D721Med (cell line): ENCODE results near the gene CARD18.

ENCODE experiments used
- DNase-seq: peaks from one replicate; pipeline ENCODE4 v3.0.0; 2011; ENCODE audit warnings: low spot score; ENCODE audit not compliant: insufficient read length
- FAIRE-seq: peaks from 2 replicates; lab custom pipeline; 2011; peaks lifted over from hg19 to GRCh38; lab: Jason Lieb, UNC
- TF ChIP-seq, protein P1 (sequence below): IDR thresholded peaks from 2 replicates; pipeline ENCODE4 v1.5.1; 2012; ENCODE audit warnings: mild to moderate bottlenecking, control low read depth; ENCODE audit not compliant: insufficient read depth; ENCODE audit errors: missing control alignments

CARD18 gene

DNA sequence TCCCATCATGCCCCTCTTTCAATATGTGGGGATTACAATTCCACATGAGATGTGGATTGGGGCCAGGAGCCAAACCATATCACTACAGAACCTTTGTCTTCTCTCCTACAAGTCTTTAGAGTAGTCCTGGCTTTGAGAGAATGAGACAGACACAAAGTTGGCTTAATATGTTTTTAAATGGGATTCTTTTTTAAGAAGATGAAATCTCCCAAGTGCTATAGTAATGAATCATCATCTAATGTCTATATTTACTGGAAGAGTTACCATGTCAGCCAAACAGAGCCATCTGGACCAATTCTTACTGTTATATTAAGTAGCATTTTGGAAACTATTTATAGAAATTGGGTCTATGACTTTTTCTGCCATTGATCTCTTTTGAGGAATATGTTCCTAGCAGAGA, 38.1 kb upstream of the CARD18 start:
- TF ChIP-seq, protein P1, sequence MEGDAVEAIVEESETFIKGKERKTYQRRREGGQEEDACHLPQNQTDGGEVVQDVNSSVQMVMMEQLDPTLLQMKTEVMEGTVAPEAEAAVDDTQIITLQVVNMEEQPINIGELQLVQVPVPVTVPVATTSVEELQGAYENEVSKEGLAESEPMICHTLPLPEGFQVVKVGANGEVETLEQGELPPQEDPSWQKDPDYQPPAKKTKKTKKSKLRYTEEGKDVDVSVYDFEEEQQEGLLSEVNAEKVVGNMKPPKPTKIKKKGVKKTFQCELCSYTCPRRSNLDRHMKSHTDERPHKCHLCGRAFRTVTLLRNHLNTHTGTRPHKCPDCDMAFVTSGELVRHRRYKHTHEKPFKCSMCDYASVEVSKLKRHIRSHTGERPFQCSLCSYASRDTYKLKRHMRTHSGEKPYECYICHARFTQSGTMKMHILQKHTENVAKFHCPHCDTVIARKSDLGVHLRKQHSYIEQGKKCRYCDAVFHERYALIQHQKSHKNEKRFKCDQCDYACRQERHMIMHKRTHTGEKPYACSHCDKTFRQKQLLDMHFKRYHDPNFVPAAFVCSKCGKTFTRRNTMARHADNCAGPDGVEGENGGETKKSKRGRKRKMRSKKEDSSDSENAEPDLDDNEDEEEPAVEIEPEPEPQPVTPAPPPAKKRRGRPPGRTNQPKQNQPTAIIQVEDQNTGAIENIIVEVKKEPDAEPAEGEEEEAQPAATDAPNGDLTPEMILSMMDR = no peak
- DNase-seq = no peak
- no peak for FAIRE-seq

DNA sequence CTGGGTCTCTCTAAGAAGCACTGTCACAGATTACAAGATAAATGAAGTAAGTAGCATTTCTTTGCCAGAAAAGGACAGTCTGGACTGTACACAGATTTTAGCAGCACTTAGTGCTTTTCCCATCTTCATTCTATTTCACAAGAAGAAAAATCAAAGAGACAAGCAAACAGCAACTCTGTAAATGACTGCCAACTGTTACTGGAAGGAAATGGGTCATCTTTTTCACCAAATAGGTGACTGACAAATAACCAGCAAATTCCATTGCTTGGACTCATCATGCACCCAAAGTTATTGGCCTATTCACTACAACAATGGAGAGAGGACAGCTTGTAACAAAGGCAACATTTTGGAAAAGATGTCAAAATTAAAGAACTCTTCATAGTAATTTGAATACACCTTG, 28.9 kb upstream of the CARD18 start:
- FAIRE-seq (no peak), DNase-seq (no peak)
- TF ChIP-seq, protein P1 = no peak

GRCh38 chr11:105167244-105167643, 27.7 kb upstream of the CARD18 start:
- no peak for FAIRE-seq
- TF ChIP-seq, protein P1 = no peak
- DNase-seq = no peak

- FAIRE-seq = no peak
- TF ChIP-seq, protein P1 = no peak
- DNase-seq = no peak
Measured at GRCh38 chr11:105164208-105164607, 24.6 kb upstream of the CARD18 start.

DNA sequence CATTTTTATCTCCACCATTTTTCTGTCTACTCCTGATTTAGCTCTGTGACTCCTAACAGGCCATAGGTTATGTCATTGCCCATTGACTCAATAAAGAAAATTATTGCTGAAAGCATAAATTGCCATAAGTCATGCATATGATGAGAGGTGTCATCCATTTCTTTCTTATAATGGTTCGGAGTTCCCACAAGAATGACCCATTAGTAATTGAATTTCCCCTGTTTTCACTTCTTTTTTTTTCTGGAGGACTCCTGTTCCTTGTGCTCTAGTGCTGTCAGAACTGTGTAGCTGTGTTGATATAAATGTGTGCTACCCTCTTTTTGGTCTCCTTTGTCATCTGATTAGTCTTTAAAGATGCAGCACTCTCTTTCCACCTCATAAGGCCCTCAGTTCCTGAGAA, 22.9 kb upstream of the CARD18 start:
- DNase-seq (no peak), FAIRE-seq (no peak)
- TF ChIP-seq, protein P1 = no peak

- FAIRE-seq = no peak
- TF ChIP-seq, protein P1 = no peak
- no peak for DNase-seq
Measured at GRCh38 chr11:105158436-105158835, 18.9 kb upstream of the CARD18 start.

DNA sequence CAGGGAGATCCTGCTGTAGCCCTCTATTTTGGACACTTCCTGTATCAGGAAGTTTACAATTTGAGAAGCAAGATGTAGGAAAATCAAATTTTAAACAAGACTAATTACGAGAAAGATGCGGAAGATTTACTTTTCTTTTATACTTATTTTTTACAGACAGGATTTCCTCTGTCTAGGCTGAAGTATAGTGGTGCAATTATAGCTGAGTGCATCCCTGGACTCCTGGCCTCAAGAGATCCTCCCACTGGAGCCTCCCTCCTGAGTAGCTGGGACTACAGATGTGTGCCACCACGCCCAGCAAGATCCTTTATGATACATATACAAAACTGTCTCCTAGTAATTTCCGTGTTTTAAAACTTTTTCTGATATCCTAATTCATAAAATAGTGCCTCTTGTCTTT, 17.2 kb upstream of the CARD18 start:
- TF ChIP-seq, protein P1 = no peak
- FAIRE-seq = no peak

More for the DNA sequence above, 17.2 kb upstream of the CARD18 start:
- no peak for DNase-seq
